Osteoblast (primary cell): ENCODE results near the gene TBX15. TPM values are rescaled to one million over a fixed set of nuclear protein-coding genes. Genes with fewer than 3 reads are reported as not detected.

Experiments used
- DNase-seq: peaks from one replicate; pipeline ENCODE4 v3.0.0; 2011; ENCODE audit warnings: low spot score, mixed read lengths; ENCODE audit not compliant: insufficient read length; ENCODE audit errors: missing footprints
- H2AFZ ChIP-seq: 2 replicates; pipeline ENCODE4 v1.6.0; 2011; ENCODE audit warnings: mild to moderate bottlenecking, low read length
- H3K27ac ChIP-seq: 2 replicates; pipeline ENCODE4 v1.5.1; 2011; ENCODE audit warnings: mild to moderate bottlenecking, low read depth, low read length, moderate library complexity
- H3K27me3 ChIP-seq: 2 replicates; pipeline ENCODE4 v1.6.0; 2012; ENCODE audit warnings: mild to moderate bottlenecking, control low read depth, inconsistent platforms, low read length, moderate library complexity; ENCODE audit not compliant: insufficient read depth
- H3K36me3 ChIP-seq: 2 replicates; pipeline ENCODE4 v1.5.1; 2011; ENCODE audit warnings: mild to moderate bottlenecking, low read length, control low read depth, moderate library complexity; ENCODE audit not compliant: insufficient read depth
- H3K4me1 ChIP-seq: 2 replicates; pipeline ENCODE4 v1.5.1; 2011; ENCODE audit warnings: mild to moderate bottlenecking, low read length, control low read depth, moderate library complexity; ENCODE audit not compliant: insufficient read depth
- H3K4me2 ChIP-seq: 2 replicates; pipeline ENCODE4 v1.6.0; 2011; ENCODE audit warnings: mild to moderate bottlenecking, low read length; ENCODE audit not compliant: insufficient read depth
- H3K4me3 ChIP-seq: fragments of 200-600 bp; sonication (generic); 3 replicates; pipeline ENCODE4 v1.5.1; 2012; ENCODE audit warnings: mild to moderate bottlenecking, low read length, inconsistent platforms; ENCODE audit not compliant: insufficient read depth
- H3K79me2 ChIP-seq: 2 replicates; pipeline ENCODE4 v1.6.0; 2012; ENCODE audit warnings: mild to moderate bottlenecking, low read length, control low read depth, inconsistent platforms; ENCODE audit not compliant: insufficient read depth
- H3K9me3 ChIP-seq: 2 replicates; pipeline ENCODE4 v1.5.1; 2011; ENCODE audit warnings: low read depth, low read length, control low read depth
- H4K20me1 ChIP-seq: 2 replicates; pipeline ENCODE4 v1.6.0; 2012; ENCODE audit warnings: mild to moderate bottlenecking, low read length, control low read depth; ENCODE audit not compliant: insufficient read depth
- total RNA-seq: library from RNA; depleted of rRNA; stranded (reverse); fragments of >200 nt; gene quantifications from 2 replicates; pipeline ENCODE4 v1.2.3, GENCODE V29; 2012
- TF ChIP-seq, protein P1 (sequence below): IDR thresholded peaks from 2 replicates; pipeline ENCODE4 v1.5.1; 2011; ENCODE audit warnings: mild to moderate bottlenecking, low read depth, low read length, moderate library complexity; ENCODE audit errors: extremely low read depth

TBX15 gene
- total RNA-seq, 1 donor = 44.5 TPM

DNA sequence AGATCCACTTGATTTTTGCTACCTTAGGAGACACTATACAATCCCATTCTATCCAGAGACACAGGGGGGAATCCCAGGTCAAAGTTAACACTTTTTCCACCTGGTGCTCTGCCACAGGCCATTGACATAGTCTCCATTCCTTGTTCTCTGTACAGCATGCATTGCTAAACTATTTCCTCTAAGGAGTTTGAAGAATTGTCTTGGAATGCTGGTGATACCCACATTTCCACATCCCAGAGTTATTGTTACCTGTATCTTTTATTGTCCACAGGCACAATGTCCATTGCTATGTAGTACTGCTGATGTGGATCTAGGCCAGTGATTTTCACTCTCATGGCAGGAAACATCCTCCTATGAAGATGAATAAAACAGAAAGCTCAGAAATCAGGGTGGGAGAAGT, 61.9 kb downstream of the TBX15 start:
- H4K20me1 ChIP-seq = peaks cover 47% of the 10 kb centered on the region
- H3K36me3 ChIP-seq = peaks cover 55% of the 10 kb centered on the region
- no peak overlapping the region for H3K4me2 ChIP-seq
- no peak for DNase-seq
- TF ChIP-seq, protein P1, sequence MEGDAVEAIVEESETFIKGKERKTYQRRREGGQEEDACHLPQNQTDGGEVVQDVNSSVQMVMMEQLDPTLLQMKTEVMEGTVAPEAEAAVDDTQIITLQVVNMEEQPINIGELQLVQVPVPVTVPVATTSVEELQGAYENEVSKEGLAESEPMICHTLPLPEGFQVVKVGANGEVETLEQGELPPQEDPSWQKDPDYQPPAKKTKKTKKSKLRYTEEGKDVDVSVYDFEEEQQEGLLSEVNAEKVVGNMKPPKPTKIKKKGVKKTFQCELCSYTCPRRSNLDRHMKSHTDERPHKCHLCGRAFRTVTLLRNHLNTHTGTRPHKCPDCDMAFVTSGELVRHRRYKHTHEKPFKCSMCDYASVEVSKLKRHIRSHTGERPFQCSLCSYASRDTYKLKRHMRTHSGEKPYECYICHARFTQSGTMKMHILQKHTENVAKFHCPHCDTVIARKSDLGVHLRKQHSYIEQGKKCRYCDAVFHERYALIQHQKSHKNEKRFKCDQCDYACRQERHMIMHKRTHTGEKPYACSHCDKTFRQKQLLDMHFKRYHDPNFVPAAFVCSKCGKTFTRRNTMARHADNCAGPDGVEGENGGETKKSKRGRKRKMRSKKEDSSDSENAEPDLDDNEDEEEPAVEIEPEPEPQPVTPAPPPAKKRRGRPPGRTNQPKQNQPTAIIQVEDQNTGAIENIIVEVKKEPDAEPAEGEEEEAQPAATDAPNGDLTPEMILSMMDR = no peak
- peaks cover 31% of the 10 kb centered on the region for H3K79me2 ChIP-seq
- no peak overlapping the region for H3K4me3 ChIP-seq
- no peaks in the 10 kb centered on the region for H3K27me3 ChIP-seq
- H3K27ac ChIP-seq = no peak overlapping the region
- H2AFZ ChIP-seq = no peak overlapping the region
- no peaks in the 10 kb centered on the region for H3K9me3 ChIP-seq
- H3K4me1 ChIP-seq = no peaks in the 10 kb centered on the region

DNA sequence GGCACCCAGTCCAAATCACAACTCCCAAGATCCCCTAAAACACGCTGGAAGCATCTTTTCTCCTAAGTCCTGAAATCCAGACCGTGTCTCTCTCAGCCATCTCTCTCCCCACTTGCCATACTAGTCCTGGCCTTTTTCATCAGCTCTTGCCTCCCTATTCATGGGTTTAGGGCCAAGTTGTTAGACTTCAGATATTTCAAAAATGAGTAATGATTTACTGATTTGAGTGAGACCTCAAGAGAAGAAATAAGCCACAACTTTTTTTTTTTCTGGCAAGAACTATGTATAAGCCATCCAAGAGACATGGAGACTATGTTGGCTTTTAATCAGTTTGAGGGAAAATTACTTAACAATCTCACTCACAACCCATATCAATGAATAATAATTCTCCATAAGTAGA, 62.5 kb downstream of the TBX15 start:
- TF ChIP-seq, protein P1 = no peak
- DNase-seq = no peak
- H4K20me1 ChIP-seq = peaks cover 43% of the 10 kb centered on the region
- no peak overlapping the region for H2AFZ ChIP-seq
- H3K27me3 ChIP-seq = no peaks in the 10 kb centered on the region
- H3K9me3 ChIP-seq = no peaks in the 10 kb centered on the region
- H3K4me1 ChIP-seq = no peaks in the 10 kb centered on the region
- no peak overlapping the region for H3K4me2 ChIP-seq
- no peak overlapping the region for H3K4me3 ChIP-seq
- H3K79me2 ChIP-seq = peaks cover 26% of the 10 kb centered on the region
- H3K36me3 ChIP-seq = peaks cover 58% of the 10 kb centered on the region
- H3K27ac ChIP-seq = no peak overlapping the region

DNA sequence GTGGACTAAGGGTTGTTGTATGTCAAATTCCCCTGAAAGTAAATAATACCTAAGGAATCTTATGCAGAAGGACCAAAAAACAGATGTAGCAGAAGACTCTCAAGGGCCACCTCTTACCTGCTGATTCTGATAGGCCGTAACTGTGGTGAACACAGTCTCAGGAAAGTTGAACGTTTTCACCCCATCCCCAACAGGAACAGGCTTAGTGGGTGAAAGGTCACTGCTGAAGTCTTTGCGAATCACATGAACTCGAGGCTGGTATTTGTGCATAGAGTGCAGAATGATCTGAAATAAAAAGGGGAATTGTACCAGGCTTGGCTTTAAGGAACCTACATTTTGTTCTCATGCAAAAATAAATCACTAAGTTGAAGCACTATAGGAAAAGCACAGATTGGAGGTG, 64.8 kb downstream of the TBX15 start:
- Histone ChIP-seq H3K4me3 (no peak overlapping the region), H2AFZ (no peak overlapping the region), H3K4me1 (no peaks in the 10 kb centered on the region), H3K27ac (no peak overlapping the region), H4K20me1 (peaks cover 42% of the 10 kb centered on the region), H3K36me3 (peaks cover 77% of the 10 kb centered on the region), H3K9me3 (no peaks in the 10 kb centered on the region), H3K27me3 (no peaks in the 10 kb centered on the region), H3K4me2 (no peak overlapping the region), H3K79me2 (peaks cover 28% of the 10 kb centered on the region)
- DNase-seq = no peak
- TF ChIP-seq, protein P1 = no peak

DNA sequence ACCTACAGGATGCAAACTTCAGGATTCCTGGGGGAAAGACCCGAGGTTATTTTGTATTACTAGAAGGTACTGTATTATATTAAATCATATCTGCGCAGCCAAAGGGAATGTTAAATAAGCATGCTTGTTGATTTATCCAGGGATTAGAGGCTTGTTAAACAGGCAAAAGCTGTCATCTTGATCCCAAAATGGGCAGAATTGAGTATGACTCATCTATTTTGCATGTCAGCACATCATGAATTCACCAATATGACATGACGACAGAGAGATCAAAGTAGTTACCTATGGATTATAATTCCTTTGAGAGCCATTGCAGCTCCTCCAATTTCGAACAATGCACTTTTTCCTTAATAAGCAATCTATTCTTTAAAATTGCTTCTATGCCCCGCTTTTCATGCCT, 66.1 kb downstream of the TBX15 start:
- Histone ChIP-seq H2AFZ (no peak overlapping the region), H3K79me2 (peaks cover 28% of the 10 kb centered on the region)

More for the DNA sequence above, 66.1 kb downstream of the TBX15 start:
- H4K20me1 ChIP-seq = peaks cover 29% of the 10 kb centered on the region
- H3K4me3 ChIP-seq = no peak overlapping the region
- H3K4me2 ChIP-seq = no peak overlapping the region
- peaks cover 76% of the 10 kb centered on the region for H3K36me3 ChIP-seq
- TF ChIP-seq, protein P1 = no peak
- H3K9me3 ChIP-seq = no peaks in the 10 kb centered on the region
- H3K27ac ChIP-seq = no peak overlapping the region
- no peaks in the 10 kb centered on the region for H3K4me1 ChIP-seq
- DNase-seq = no peak
- no peaks in the 10 kb centered on the region for H3K27me3 ChIP-seq
